K562 (cell line): ENCODE measurements around the gene MAS1L.

Experiments
- POLR2AphosphoS5 ChIP-seq: IDR thresholded peaks from 2 replicates; pipeline ENCODE4 v1.6.1; 2011; ENCODE audit warnings: mild to moderate bottlenecking, low read depth, low read length, moderate library complexity; ENCODE audit not compliant: control insufficient read depth, insufficient read depth
- TCF7L2 ChIP-seq: fragments of 150-350 bp; IDR thresholded peaks from 2 replicates; pipeline ENCODE4 v1.6.1; 2016; ENCODE audit warnings: low read depth, mild to moderate bottlenecking, low read length, moderate library complexity
- TF ChIP-seq, protein P1 (sequence below): sonication (generic); formaldehyde crosslinking; IDR thresholded peaks from 2 replicates; pipeline ENCODE4 v1.8.0; 2022; ENCODE audit warnings: missing genetic modification reagents, mild to moderate bottlenecking, borderline replicate concordance

- TF ChIP-seq, protein P1, sequence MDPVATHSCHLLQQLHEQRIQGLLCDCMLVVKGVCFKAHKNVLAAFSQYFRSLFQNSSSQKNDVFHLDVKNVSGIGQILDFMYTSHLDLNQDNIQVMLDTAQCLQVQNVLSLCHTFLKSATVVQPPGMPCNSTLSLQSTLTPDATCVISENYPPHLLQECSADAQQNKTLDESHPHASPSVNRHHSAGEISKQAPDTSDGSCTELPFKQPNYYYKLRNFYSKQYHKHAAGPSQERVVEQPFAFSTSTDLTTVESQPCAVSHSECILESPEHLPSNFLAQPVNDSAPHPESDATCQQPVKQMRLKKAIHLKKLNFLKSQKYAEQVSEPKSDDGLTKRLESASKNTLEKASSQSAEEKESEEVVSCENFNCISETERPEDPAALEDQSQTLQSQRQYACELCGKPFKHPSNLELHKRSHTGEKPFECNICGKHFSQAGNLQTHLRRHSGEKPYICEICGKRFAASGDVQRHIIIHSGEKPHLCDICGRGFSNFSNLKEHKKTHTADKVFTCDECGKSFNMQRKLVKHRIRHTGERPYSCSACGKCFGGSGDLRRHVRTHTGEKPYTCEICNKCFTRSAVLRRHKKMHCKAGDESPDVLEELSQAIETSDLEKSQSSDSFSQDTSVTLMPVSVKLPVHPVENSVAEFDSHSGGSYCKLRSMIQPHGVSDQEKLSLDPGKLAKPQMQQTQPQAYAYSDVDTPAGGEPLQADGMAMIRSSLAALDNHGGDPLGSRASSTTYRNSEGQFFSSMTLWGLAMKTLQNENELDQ (CRISPR knock-in tag): no peak
- TF ChIP-seq POLR2AphosphoS5: no peak
- no peak for TF ChIP-seq TCF7L2
These were observed at the start of gene MAS1L for GRCh38 chr6:29487660-29488059.
